Measurements from ENCODE around the gene VGLL4.
"Not testable (repeated sequence)": the region's sequence is repeated elsewhere in the genome, so short reads cannot be mapped to it uniquely, and the experiment has no call there.

The VGLL4 gene

DNA sequence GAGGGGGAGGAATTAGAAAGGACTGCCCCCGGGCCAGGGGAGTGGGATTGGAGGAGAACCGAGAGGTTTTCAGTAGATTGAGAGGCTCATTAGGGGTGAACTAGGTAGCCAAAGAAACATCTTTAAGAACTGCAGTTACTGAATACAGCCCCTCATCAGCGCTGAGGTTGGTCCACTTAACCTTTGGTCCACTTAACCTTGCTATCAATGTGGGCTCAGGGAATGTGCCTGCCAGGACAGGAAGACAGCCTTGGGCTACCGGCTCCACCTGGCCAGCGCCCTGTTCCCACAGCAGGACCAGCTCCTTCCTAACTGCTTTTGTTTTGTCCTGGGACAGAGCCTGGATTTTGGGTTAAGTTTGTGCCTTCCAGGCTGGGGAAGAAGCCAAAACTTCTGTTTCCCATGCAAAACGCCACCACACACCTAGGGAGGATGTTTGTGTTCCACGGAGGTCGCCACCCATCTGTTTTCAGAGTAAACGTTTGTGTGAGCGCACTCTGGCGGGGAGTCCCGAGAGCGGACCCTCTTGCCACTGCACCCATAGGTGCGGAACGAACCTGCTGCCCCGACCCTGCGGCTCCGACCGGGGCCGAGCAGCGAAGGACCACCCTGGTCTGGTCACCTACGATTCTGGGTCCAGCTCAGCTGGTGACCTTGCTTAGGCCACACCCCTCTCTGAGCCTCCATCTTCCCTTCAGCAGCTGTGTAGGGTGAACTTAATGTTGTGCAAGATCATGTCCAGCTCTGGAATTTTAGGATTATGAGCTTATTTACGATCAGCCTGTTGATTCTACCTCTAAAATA is 107.4 kb downstream of the VGLL4 start:
- TF ChIP-seq ZNF274 (IDR thresholded peaks at IDR 0.05; ENCODE audit: low read depth, low read length): no peak
- H3K4me3 ChIP-seq (ENCODE audit: low read length): no peak overlapping the region

DNA sequence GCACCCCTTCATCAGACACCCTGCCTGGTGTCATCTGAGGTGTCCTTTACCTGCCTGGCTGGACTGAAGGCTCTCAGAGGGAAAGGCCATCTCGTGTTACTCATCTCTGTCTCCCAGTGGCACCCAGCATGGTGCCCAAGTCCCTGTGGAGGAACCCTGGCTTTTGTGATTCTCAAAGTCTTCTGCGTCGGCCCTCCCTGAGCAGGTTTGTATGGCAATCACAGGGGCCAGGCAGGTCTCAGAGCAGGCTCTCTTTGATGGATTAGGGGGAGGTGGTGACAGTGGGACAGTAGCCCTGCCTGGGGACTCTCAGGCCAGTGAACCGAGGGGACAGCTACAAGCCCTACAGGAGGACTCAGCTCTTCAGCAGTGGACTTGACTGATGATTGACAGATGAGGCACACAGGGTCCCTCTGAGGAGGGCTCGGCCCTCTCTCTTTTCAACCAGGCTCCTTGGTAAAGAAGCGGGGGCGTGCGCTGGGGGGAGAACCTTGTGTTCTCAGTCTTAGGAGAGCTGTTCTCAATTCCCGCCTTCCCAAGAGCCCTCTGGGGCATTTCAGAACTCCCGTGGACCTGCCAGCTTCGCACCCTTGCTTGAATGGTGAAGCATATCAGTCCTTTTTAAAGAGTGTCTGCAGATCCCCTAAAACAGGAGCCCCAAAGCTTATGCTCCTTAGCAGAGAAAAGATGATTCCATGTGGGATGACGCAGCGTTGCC is 108.3 kb downstream of the VGLL4 start:
- no peak for TF ChIP-seq ZNF274 (IDR thresholded peaks at IDR 0.05; ENCODE audit: low read depth, low read length)
- no peak overlapping the region for H3K4me3 ChIP-seq (ENCODE audit: low read length)

DNA sequence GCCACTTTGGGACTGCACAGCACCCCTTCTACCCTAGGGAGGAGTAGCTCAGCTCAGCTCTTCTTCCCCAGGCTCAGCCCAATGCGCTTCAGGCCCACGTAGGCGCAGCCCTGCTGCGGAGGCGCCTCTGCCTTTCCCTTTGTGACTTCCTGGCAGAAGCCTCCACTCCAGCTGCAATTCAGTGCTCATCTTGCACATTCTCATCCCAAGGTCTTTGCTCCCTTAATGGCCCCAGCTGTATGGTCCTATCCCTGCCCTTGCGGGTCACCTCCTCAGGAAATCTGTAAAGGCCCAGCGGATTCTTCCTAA is 109.0 kb downstream of the VGLL4 start:
- no peak for TF ChIP-seq ZNF274 (IDR thresholded peaks at IDR 0.05; ENCODE audit: low read depth, low read length)
- H3K4me3 ChIP-seq (ENCODE audit: low read length): no peak overlapping the region

DNA sequence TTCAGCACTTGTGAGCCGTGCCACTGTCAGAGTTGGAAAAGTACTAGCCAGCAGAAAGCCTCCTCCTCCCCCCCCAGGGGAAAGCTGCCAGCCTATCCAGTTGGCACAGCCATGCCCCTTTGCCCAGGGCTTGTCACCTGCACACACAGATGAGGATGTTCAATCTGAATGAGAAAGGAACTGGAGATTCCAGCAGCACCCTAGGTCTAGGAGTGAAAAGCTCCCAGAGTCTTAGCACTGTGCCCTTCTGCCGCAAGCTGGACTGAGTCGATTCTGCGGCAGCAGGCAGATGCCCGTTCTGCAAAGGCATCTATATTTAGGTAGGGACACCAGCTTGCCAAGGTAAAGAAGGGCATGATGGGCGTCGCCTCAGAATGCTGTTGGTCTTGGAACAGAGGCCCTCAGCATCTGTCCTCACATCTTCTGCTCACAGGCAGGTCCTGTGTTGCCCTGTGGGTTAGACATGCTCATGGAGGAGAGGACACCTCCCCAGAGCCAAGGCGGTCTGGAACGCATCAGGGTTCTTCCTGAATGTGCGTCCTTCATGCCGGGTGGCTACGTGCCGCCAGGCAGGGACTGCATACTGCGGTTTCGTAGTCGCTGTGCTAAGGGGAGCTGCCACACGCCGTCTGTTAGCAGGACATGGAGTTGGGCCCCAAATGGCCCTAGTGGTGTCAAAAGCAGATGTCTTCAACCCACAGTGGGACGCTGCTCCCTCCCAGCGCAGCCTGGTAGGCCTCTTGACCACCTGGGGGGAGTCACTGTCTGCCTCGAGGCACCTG is 109.5 kb downstream of the VGLL4 start:
- H3K4me3 ChIP-seq (ENCODE audit: low read length): no peak overlapping the region
- TF ChIP-seq ZNF274 (IDR thresholded peaks at IDR 0.05; ENCODE audit: low read depth, low read length): no peak

DNA sequence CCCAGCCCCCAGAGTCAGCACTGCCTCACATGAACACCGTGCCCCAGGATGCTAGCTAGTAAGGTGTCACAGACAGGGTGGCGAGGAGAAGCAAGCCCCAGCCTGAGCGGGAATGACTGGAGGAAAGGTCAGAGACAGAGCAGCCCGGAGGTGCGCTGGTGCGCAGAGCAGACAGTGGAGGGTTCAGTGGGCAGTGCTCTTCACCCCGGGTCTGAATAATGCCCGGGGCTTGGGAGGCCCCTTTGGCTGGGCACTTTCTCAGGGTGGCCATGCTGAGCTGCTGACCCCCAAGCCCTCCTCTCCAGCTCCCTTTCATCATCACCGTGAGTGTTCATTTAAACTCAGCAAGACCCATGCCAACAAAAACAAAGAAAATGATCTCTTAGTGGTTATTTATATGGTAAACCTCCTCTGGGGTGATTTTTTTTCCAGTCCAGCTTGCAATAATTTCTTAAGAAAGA is 110.8 kb downstream of the VGLL4 start:
- no peak for TF ChIP-seq ZNF274 (IDR thresholded peaks at IDR 0.05; ENCODE audit: low read depth, low read length)

DNA sequence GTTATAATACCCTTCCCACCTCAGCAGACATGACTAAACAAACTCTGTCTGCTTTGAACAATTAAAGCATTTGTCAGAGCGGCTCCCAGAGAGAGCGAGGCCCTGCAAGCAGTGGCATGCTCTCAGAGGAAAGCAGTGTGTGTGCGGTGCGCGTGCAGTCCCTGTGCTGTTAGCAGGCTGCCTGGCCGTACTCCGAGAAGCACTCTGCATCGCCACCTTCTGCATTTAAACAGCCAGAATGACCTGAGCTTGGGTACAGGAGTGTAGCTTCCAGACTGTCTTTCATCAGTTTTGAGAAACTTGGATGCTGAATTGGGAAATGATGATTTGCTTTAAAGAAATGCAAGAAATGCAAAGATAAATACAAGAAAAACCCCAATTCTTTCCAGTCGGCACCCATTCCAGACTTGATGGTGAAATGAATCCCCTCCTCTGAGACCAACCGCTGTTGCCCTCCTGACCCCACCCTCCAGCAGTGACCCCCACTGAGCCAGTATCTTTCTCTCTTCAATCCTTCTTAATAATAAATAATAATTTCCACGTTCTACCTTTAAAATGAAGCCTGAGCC is 113.5 kb downstream of the VGLL4 start:
- no peak overlapping the region for H3K4me3 ChIP-seq (ENCODE audit: low read length)
- TF ChIP-seq ZNF274 (IDR thresholded peaks at IDR 0.05; ENCODE audit: low read depth, low read length): no peak

More for the DNA sequence above, 110.8 kb downstream of the VGLL4 start:
- H3K4me3 ChIP-seq (ENCODE audit: low read length): no peak overlapping the region

DNA sequence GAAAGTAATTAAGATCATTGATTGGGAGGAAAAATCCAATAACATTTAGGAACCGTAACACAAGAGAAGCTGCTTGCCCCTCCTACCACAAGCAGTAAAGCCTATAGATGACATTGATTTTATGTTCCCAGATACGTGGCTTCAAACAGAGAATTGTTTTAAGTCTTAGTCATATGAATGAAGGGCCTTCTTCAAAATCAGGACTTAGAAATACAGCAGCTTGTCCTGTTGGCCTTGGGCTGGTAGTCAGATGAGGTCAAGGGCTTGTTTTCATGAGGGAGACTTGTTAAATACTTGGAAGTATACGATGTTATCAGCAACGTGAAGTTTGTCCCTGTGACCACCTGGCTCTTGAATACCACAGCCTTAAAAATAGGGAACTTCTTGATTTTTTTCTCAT is 114.4 kb downstream of the VGLL4 start:
- H3K4me3 ChIP-seq (ENCODE audit: low read length): no peak overlapping the region
- TF ChIP-seq ZNF274 (IDR thresholded peaks at IDR 0.05; ENCODE audit: low read depth, low read length): no peak

DNA sequence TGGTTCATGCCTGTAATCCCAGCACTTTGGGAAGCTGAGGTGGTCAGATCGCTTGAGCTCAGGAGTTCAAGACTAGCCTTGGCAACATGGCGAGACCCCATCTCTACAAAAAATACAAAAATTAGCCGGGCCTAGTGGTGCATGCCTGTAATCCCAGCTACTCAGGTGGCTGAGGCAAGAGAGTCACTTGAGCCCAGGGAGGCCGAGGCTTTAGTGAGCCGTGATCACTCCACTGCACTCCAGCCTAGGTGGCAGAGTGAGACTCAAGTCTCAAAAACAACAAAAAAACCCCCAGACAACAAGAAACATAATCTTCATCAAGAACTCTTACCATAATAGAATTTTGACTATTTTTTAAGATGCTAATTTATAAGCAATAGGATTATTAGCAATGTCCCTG is 117.6 kb downstream of the VGLL4 start:
- not testable (repeated sequence) for H3K4me3 ChIP-seq (ENCODE audit: low read length)

DNA sequence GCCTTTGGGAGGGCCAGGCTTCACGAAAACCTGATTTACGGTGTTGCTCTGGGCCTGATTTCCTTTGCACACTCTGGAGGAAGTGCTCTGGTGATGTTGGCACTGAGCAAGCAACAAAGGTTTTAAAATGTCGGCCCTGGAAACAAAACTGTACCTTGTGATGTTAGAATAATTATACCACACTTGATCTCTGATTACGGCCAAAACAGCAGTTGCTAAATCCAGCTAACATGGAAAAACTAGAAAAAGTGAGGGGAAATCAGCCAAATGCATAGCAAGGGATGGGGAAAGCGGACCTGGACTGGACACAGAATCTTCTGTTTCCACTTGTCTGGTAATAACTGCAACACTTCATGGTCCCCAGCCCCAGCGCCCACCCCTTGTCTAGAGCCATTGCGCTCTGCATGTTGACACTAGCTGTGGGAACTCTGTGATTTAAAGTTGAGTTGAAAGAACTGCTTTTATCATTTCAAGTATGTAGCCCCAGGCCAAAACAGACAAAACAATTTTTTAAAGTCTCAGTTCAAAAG is 120.1 kb downstream of the VGLL4 start:
- no peak for TF ChIP-seq ZNF274 (IDR thresholded peaks at IDR 0.05; ENCODE audit: low read depth, low read length)
- no peak overlapping the region for H3K4me3 ChIP-seq (ENCODE audit: low read length)

DNA sequence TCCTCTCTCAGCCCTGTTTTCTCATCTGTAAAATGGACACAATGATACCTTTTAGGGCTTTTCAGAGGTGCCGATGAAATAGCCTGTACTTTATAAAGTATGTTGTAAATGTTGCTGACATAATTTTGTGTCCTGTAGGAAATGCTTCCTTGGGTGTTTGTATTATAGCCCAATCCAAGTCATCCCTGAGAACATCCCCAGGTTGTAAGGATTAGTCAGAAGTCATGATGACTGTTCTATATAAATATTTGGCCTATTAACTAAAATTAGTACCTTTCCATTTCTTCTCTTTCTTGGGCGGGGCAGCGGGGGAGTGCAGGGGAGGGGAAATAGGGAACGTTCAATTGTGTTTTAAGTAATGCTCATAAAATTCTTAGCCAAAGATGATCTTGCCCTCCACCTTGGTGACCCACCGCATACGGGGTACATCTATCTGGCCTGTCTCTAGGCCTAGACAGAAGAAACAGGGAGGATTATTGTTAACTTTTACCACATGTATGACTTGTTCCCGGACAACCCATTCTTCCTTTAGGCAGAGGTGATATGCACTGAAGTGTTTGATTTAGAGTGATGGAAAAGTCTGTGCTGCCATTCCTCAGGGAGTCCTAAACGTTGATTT is 120.7 kb downstream of the VGLL4 start:
- no peak for TF ChIP-seq ZNF274 (IDR thresholded peaks at IDR 0.05; ENCODE audit: low read depth, low read length)
- H3K4me3 ChIP-seq (ENCODE audit: low read length): no peak overlapping the region

DNA sequence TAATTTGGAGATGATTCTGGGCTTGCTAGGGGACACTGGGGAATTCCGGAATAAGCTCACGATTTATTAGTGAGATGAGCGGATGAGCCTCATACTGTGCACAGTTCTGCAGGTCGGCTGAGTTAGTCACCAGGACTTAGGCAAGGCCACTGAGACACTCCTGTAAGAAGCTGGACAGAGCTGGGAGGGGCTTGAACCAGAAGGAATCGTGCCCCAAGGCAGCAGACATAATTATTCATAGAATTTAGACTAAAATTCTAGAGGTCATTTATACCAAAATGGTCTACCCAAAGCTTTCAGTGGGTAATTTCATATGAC is 121.4 kb downstream of the VGLL4 start:
- H3K4me3 ChIP-seq (ENCODE audit: low read length): no peak overlapping the region
- no peak for TF ChIP-seq ZNF274 (IDR thresholded peaks at IDR 0.05; ENCODE audit: low read depth, low read length)

DNA sequence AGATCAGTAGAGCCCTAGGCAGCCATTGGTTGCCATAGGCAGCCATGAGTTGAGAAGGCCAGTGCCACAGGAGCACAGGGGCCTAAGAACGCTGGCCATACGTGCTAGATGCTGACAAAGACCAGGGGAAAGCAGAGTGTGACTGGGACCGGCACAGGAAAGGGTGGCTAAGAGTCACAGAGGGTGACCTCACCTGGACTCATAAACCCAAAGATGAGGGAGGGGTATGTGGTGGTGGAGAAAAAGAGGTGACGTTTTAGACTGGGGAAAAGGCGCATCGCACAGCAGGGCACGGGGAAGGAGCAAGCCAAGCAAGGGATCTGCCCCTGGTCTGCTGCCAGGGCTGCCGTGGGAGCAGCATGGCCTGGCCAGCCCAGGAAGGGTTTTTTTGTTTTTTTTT is 122.5 kb downstream of the VGLL4 start:
- TF ChIP-seq ZNF274 (IDR thresholded peaks at IDR 0.05; ENCODE audit: low read depth, low read length): no peak
- no peak overlapping the region for H3K4me3 ChIP-seq (ENCODE audit: low read length)

DNA sequence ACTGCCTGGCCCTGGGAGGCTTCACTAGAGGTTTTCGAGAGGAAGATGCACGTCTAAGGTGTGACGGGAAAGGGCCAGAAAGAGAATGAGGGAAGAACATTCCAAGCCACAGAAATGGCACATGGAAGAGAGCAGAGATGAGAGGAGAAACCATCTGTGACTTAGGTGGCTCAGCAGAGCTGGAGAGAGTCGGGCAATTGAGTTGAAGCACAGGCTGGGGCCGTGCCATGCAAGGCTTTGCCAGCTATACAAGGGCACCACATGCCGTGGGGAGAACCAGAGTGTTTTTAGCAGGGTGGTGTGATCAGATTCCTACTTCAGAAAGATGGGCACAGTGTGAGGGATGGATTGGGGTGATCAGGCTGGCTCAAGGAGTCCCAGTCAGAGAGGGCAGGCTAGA is 126.1 kb downstream of the VGLL4 start:
- TF ChIP-seq ZNF274 (IDR thresholded peaks at IDR 0.05; ENCODE audit: low read depth, low read length): no peak
- no peak overlapping the region for H3K4me3 ChIP-seq (ENCODE audit: low read length)

All from GM08714 (cell line).